Upper lobe of right lung (tissue), 1 donor: Measurements from ENCODE around the gene RBM5. TPM values are rescaled to one million over a fixed set of nuclear protein-coding genes. Genes with fewer than 3 reads are reported as not detected.

Source experiments
- ATAC-seq: fragments of 200-7000 bp; cut with Tn5 transposase; one replicate; pipeline ENCODE4 v1.9.1; 2020; ENCODE audit warnings: mild to moderate bottlenecking, moderate library complexity
- DNase-seq: peaks from one replicate; pipeline ENCODE4 v3.0.0-alpha.2; 2020
- H3K27ac ChIP-seq: fragments of 200-600 bp; one replicate; pipeline ENCODE4 v1.8.0; 2022
- H3K27me3 ChIP-seq: fragments of 200-600 bp; one replicate; pipeline ENCODE4 v1.8.0; 2022; ENCODE audit warnings: mild to moderate bottlenecking
- H3K36me3 ChIP-seq: fragments of 200-600 bp; one replicate; pipeline ENCODE4 v1.8.0; 2022
- H3K4me1 ChIP-seq: fragments of 200-600 bp; one replicate; pipeline ENCODE4 v1.8.0; 2022
- H3K4me3 ChIP-seq: fragments of 200-600 bp; one replicate; pipeline ENCODE4 v1.8.0; 2022; ENCODE audit warnings: mild to moderate bottlenecking
- H3K9me3 ChIP-seq: fragments of 200-600 bp; one replicate; pipeline ENCODE4 v1.8.0; 2022
- intact Hi-C: fragments of 100-400 bp; cut with DNase I; formaldehyde crosslinking; loops from one replicate; pipeline ENCODE4 v1.11.0; 2022
- total RNA-seq: library from RNA; stranded (reverse); fragmentation: NEBNext Ultra II Directional; extraction: Animal tissue kit (Norgen Biotek cat#: 25700); gene quantifications from one replicate; pipeline ENCODE4 v1.2.1, GENCODE V29; 2021
- TF ChIP-seq, protein P1 (sequence below): fragments of 200-600 bp; IDR thresholded peaks from one replicate; pipeline ENCODE4 v1.8.0; 2022; ENCODE audit warnings: antibody characterized with exemption
- donor health status: DM: no; HTN: yes; CAD: no; lungs with severe emphysema.

Gene RBM5
- total RNA-seq, 1 donor from 2014 or later: 161 TPM

DNA sequence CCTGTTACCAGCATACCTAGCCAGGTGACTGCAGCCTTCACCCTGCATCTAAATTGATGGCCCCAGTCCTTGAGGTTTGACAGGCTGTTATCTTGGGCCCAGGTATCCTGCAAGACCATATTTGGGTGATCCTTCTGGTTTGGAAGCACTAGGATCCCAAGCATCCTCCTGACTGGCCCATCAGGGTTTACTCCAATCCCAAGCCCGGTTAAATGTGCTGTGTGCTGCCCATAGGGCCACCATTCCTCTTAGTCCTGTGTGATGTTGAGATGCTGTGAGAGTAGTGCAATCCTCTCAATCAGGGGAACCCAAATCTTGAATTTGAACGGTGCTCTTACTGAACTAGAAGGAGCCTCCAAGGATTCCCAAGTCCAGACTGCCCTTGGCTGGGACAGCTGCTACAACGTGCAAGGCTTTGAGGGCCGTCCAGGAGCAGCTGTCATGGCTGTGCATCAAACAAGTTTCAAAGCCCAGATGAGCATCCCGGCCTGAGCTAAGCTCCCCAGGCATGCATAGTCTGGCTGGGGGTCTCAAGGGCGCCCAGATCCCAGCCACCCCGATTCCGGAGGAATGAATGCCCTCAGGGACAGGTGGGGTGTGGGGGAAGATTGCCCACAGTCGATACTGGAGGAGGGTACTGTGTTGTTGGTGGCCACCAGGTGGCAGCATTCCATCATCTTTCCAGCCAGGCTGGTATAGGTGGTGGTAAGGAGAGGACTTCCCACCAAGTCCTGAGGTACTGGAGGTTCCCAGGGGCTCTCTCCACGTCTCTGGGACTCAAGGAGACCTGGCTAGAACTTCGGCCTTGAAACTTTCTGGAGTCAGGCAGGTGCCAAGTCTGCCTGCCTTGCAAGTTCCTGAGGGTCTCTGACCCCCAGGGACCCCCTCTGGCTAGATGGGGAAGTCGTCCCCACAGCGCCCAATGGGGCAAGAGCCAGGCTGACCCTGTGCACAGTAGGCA, 32.6 kb downstream of the RBM5 start:
- Histone ChIP-seq H3K27me3 (no peaks in the 10 kb centered on the region), H3K36me3 (peaks cover 48% of the 10 kb centered on the region), H3K27ac (no peak overlapping the region), H3K4me1 (peaks cover 8% of the 10 kb centered on the region), H3K4me3 (no peak overlapping the region), H3K9me3 (no peaks in the 10 kb centered on the region)
- intact Hi-C loops: loop anchor here (5.0 kb wide), 1 partner anchor 66 kb away; no protein-coding TSS in a partner anchor
- DNase-seq (peak; percentile 82), ATAC-seq (peak; percentile 83)
- TF ChIP-seq, protein P1, sequence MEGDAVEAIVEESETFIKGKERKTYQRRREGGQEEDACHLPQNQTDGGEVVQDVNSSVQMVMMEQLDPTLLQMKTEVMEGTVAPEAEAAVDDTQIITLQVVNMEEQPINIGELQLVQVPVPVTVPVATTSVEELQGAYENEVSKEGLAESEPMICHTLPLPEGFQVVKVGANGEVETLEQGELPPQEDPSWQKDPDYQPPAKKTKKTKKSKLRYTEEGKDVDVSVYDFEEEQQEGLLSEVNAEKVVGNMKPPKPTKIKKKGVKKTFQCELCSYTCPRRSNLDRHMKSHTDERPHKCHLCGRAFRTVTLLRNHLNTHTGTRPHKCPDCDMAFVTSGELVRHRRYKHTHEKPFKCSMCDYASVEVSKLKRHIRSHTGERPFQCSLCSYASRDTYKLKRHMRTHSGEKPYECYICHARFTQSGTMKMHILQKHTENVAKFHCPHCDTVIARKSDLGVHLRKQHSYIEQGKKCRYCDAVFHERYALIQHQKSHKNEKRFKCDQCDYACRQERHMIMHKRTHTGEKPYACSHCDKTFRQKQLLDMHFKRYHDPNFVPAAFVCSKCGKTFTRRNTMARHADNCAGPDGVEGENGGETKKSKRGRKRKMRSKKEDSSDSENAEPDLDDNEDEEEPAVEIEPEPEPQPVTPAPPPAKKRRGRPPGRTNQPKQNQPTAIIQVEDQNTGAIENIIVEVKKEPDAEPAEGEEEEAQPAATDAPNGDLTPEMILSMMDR: peak; percentile 85

DNA sequence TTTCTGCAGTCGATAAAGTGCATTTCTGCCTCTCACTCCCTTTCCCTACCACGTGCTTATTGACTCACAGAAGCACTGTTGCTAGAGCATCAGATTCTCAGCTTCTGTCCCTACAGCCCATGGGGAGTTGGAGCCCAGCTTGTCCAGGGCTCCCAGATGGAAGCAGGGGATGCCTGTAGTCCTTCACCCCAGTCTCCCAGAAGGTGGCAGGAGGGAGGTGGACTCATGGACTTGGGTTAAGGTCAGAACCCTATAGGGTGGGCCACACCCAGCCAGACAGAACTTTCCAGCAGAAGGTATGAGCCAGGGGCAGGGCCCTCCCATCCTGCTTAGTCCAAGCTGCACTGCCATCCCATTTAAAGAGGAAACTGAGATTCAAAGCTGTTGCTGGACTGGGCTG, 33.4 kb downstream of the RBM5 start:
- Histone ChIP-seq H3K36me3 (peaks cover 41% of the 10 kb centered on the region), H3K4me3 (no peak overlapping the region), H3K27ac (no peak overlapping the region), H3K4me1 (peaks cover 12% of the 10 kb centered on the region), H3K27me3 (no peaks in the 10 kb centered on the region), H3K9me3 (no peaks in the 10 kb centered on the region)
- DNase-seq: no peak
- TF ChIP-seq, protein P1: no peak
- intact Hi-C loops: loop anchor here (5.0 kb wide), 1 partner anchor 65 kb away; no protein-coding TSS in a partner anchor
- no peak for ATAC-seq

DNA sequence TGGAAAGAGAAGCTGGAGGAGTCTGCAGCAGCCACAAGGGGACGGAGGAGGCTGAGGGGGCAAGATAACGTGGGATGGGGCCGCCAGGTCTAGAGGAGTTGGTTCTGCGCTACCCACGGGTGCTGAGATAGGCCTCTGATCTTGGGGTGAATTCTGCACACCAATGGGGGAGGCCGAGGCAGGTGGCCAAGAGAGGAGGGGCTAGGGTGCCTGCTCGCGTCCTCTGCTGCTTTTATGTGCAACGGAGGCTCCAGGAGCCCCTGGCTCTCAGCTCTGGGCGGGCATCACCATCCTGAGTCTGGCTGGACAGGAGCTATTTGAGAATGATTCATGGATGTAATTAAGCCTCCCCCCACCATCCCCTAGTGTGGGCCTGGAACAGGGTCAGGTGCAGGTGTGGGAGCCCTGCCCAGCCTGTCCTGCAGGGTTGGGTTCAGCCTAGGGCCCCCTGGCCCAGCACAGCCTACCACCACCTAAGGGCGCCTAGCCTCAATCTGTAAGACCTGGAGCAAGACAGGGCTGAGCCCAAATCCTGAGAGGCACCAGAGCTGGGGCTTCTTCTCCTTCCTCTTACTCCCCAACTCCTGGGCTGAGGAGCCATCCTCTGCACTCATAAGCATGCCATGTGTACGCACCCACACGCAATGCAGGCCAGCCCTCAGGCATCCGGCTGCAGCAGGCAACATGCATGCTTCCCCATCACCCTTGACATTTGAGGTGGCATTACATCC, 34.1 kb downstream of the RBM5 start:
- peak; percentile 60 for DNase-seq
- no peak overlapping the region for H3K27ac ChIP-seq
- H3K4me3 ChIP-seq: no peak overlapping the region
- peaks cover 12% of the 10 kb centered on the region for H3K4me1 ChIP-seq
- H3K36me3 ChIP-seq: peaks cover 34% of the 10 kb centered on the region
- H3K9me3 ChIP-seq: no peaks in the 10 kb centered on the region
- no peaks in the 10 kb centered on the region for H3K27me3 ChIP-seq
- TF ChIP-seq, protein P1: no peak
- no peak for ATAC-seq
- intact Hi-C loops: loop anchor here (5.0 kb wide), 1 partner anchor 64 kb away; no protein-coding TSS in a partner anchor

DNA sequence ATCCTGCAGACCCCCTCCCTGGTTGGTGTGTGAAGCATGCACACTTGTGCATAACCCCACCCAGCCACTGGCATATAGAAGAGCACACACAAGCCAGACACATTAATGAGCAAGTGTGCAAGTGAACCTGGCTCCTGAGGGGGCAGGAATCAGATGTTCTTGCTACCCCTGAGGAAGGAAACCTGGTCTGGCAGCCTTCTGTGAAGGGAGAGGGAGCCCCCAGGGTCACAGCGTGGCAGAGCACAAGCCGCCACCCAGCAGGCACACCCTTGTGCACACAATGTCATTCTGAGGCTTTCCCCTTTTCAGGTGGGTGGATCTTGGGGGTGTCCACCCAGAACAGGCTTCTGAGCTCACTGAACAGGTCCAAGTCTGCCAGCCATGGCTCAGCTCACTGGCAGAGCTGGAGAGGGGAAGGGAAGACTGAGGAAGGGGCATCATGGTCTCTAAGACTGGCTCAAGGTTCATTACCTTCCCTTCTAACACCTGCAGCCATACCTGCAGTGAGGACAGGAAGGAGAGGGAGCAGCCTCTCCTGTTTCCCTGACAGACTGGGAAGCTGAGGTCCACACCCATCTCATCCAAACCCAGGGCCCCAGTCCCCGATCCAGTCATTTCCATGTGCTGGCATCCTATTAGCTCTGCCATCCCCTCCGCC, 34.8 kb downstream of the RBM5 start:
- TF ChIP-seq, protein P1: no peak
- Histone ChIP-seq H3K4me3 (no peak overlapping the region), H3K27ac (no peak overlapping the region), H3K9me3 (no peaks in the 10 kb centered on the region), H3K27me3 (no peaks in the 10 kb centered on the region), H3K36me3 (peaks cover 27% of the 10 kb centered on the region), H3K4me1 (peaks cover 12% of the 10 kb centered on the region)
- no peak for DNase-seq
- no peak for ATAC-seq
- intact Hi-C loops: loop anchor here (5.0 kb wide), 1 partner anchor 64 kb away; no protein-coding TSS in a partner anchor

DNA sequence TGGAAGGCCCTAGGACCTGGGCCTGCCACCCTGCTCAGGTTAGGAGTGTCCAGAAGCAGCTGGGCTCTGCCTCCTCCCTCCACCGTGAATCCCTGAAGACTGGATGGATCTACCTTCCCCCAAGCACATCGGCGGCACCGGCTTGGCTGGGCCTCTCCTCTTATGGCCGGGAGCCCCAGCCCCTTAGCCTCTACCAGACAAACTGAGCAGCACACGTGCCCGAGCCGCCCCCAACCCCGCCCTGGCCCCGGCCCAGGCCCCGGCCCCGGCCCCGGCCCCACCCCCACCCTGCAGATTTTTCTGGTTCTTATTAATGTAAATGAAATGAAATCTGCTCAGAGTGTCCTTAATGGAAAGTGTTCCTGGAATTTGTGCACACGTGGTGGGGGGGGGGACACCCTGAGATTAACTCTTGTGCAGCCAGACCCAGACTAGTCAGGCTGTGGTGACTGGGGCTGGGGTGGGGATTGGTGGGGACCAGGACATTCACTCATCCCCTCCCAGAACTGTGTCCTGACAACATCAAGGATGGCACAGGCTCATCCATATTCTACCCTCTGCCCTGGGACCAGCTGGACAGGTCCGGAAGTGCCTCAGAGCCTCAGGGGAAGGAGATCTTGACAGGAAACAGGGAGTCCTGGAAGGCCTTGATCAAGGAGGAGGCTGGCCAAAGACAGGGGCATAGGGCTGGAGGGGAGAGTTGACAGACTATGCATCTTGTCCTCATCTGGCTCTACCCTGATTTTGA, 35.5 kb downstream of the RBM5 start:
- Histone ChIP-seq H3K27me3 (no peaks in the 10 kb centered on the region), H3K36me3 (peaks cover 20% of the 10 kb centered on the region), H3K4me3 (no peak overlapping the region), H3K27ac (no peak overlapping the region), H3K4me1 (peaks cover 12% of the 10 kb centered on the region), H3K9me3 (no peaks in the 10 kb centered on the region)
- TF ChIP-seq, protein P1: no peak
- ATAC-seq (peak; percentile 3), DNase-seq (peak; percentile 61)
- intact Hi-C loops: loop anchor here (5.0 kb wide), 1 partner anchor 63 kb away; no protein-coding TSS in a partner anchor
